Measurements from ENCODE around the gene RPRML.

- TF ChIP-seq, protein P1, sequence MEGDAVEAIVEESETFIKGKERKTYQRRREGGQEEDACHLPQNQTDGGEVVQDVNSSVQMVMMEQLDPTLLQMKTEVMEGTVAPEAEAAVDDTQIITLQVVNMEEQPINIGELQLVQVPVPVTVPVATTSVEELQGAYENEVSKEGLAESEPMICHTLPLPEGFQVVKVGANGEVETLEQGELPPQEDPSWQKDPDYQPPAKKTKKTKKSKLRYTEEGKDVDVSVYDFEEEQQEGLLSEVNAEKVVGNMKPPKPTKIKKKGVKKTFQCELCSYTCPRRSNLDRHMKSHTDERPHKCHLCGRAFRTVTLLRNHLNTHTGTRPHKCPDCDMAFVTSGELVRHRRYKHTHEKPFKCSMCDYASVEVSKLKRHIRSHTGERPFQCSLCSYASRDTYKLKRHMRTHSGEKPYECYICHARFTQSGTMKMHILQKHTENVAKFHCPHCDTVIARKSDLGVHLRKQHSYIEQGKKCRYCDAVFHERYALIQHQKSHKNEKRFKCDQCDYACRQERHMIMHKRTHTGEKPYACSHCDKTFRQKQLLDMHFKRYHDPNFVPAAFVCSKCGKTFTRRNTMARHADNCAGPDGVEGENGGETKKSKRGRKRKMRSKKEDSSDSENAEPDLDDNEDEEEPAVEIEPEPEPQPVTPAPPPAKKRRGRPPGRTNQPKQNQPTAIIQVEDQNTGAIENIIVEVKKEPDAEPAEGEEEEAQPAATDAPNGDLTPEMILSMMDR (conservative IDR thresholded peaks at IDR 0.05; ENCODE audit: low read depth, low read length), result no peak
- TF ChIP-seq EZH2 (IDR thresholded peaks at IDR 0.05; ENCODE audit: borderline replicate concordance, low read depth, low read length, poor library complexity, severe bottlenecking), result no peak
Measured at GRCh38 chr17:46962374-46962790, 16.7 kb downstream of the RPRML start.
